Mesothelial cell of epicardium (in vitro differentiated cells): ENCODE data around the gene NARS2. TPM values are rescaled to one million over a fixed set of nuclear protein-coding genes. Genes with fewer than 3 reads are reported as not detected.

Source experiments
- DNase-seq, 2 experiments: peaks; one replicate each; pipeline ENCODE4 v3.0.0; 2021; ENCODE audit warnings: low spot score in 2 of 2; ENCODE audit not compliant: unreplicated experiment in 2 of 2
- H3K27ac Mint-ChIP-seq: 2 replicates; pipeline ENCODE4 v1.8.0; 2021; ENCODE audit warnings: mixed read lengths
- H3K27me3 Mint-ChIP-seq: 2 replicates; pipeline ENCODE4 v1.8.0; 2021; ENCODE audit warnings: low read depth, mixed read lengths
- H3K36me3 Mint-ChIP-seq: 2 replicates; pipeline ENCODE4 v1.8.0; 2021; ENCODE audit warnings: mixed read lengths
- H3K4me1 Mint-ChIP-seq: 2 replicates; pipeline ENCODE4 v1.8.0; 2021; ENCODE audit warnings: mixed read lengths
- H3K4me3 Mint-ChIP-seq: 2 replicates; pipeline ENCODE4 v1.8.0; 2021; ENCODE audit warnings: mild to moderate bottlenecking, moderate library complexity, mixed read lengths
- H3K9me3 Mint-ChIP-seq: 2 replicates; pipeline ENCODE4 v1.8.0; 2021; ENCODE audit warnings: mixed read lengths
- CTCF ChIP-seq: fragments of 200-600 bp; sonication (generic); IDR thresholded peaks from one replicate; pipeline ENCODE4 v1.5.0; 2021; ENCODE audit warnings: antibody characterized with exemption; ENCODE audit not compliant: unreplicated experiment
- total RNA-seq: library from RNA; stranded (reverse); gene quantifications from 3 replicates; pipeline ENCODE4 v1.2.1, GENCODE V29; 2021

Gene NARS2
- total RNA-seq, 1 donor from 2014 or later = 23.1 TPM

GRCh38 chr11:78415338-78415737 lies 159.3 kb downstream of the NARS2 start:
- TF ChIP-seq CTCF = no peak
- H3K36me3 Mint-ChIP-seq = peaks cover 8% of the 10 kb centered on the region
- peak overlapping the region; percentile 77 for H3K27ac Mint-ChIP-seq
- DNase-seq = no peak
- peaks cover 32% of the 10 kb centered on the region for H3K4me1 Mint-ChIP-seq
- no peaks in the 10 kb centered on the region for H3K27me3 Mint-ChIP-seq
- peak overlapping the region; percentile 41 for H3K4me3 Mint-ChIP-seq
- peaks cover 4% of the 10 kb centered on the region for H3K9me3 Mint-ChIP-seq

GRCh38 chr11:78414321-78415051 lies 160.2 kb downstream of the NARS2 start:
- H3K4me1 Mint-ChIP-seq = peaks cover 26% of the 10 kb centered on the region
- H3K9me3 Mint-ChIP-seq = peaks cover 9% of the 10 kb centered on the region
- H3K4me3 Mint-ChIP-seq = no peak overlapping the region
- peak; percentile 72 for TF ChIP-seq CTCF
- no peak overlapping the region for H3K27ac Mint-ChIP-seq
- no peaks in the 10 kb centered on the region for H3K27me3 Mint-ChIP-seq
- H3K36me3 Mint-ChIP-seq = peaks cover 14% of the 10 kb centered on the region
- no peak for DNase-seq

GRCh38 chr11:78408619-78409018 lies 166.0 kb downstream of the NARS2 start:
- H3K36me3 Mint-ChIP-seq = peaks cover 53% of the 10 kb centered on the region
- no peak overlapping the region for H3K4me3 Mint-ChIP-seq
- no peak overlapping the region for H3K27ac Mint-ChIP-seq
- peaks cover 10% of the 10 kb centered on the region for H3K4me1 Mint-ChIP-seq
- DNase-seq = no peak
- TF ChIP-seq CTCF = no peak
- H3K9me3 Mint-ChIP-seq = peaks cover 38% of the 10 kb centered on the region
- H3K27me3 Mint-ChIP-seq = no peaks in the 10 kb centered on the region

- TF ChIP-seq CTCF = no peak
- no peaks in the 10 kb centered on the region for H3K27me3 Mint-ChIP-seq
- no peak overlapping the region for H3K4me3 Mint-ChIP-seq
- no peak overlapping the region for H3K27ac Mint-ChIP-seq
- H3K9me3 Mint-ChIP-seq = peaks cover 38% of the 10 kb centered on the region
- no peak for DNase-seq
- peaks cover 16% of the 10 kb centered on the region for H3K4me1 Mint-ChIP-seq
- peaks cover 53% of the 10 kb centered on the region for H3K36me3 Mint-ChIP-seq
Observed at GRCh38 chr11:78406568-78407196, 168.0 kb downstream of the NARS2 start.

GRCh38 chr11:78405805-78406204 lies 168.9 kb downstream of the NARS2 start:
- DNase-seq = no peak
- Mint-ChIP-seq H3K9me3 (peaks cover 33% of the 10 kb centered on the region), H3K36me3 (peaks cover 49% of the 10 kb centered on the region), H3K4me3 (no peak overlapping the region), H3K4me1 (peaks cover 22% of the 10 kb centered on the region), H3K27ac (no peak overlapping the region), H3K27me3 (no peaks in the 10 kb centered on the region)
- TF ChIP-seq CTCF = no peak
